OCI-LY7 (cell line): ENCODE results near the gene HPDL. TPM values are rescaled to one million over a fixed set of nuclear protein-coding genes. Genes with fewer than 3 reads are reported as not detected.

Source experiments
- BruUV-seq: library from RNA; stranded (reverse); fragments of 400-500 nt; replicated peaks from 2 replicates; lab custom pipeline; 2021; lab: Mats Ljungman, UMichigan
- CTCF ChIA-PET: fragments of 300-600 bp; sonication (Branson Sonifier 250); formaldehyde crosslinking; loops from one replicate; lab custom pipeline; 2022; ENCODE audit warnings: antibody characterized with exemption; ENCODE audit not compliant: unreplicated experiment; lab: Charles Lee
- POLR2A ChIA-PET: fragments of 300-600 bp; sonication (Branson Sonifier 250); formaldehyde crosslinking; loops from one replicate; lab custom pipeline; 2022; ENCODE audit warnings: antibody characterized with exemption; lab: Charles Lee
- DNase-seq: peaks from one replicate; pipeline ENCODE4 v3.0.0-alpha.2; 2015; ENCODE audit warnings: low spot score
- H2AFZ ChIP-seq: fragments of 200-600 bp; sonication (generic), shearing (Covaris generic); 2 replicates; pipeline ENCODE4 v1.6.1; 2014; ENCODE audit warnings: mild to moderate bottlenecking, antibody characterized with exemption, low read length, moderate library complexity
- H3K27ac ChIP-seq: fragments of 200-600 bp; sonication (generic); 2 replicates; pipeline ENCODE4 v1.5.1; 2014; ENCODE audit warnings: mixed run types, low read depth, mild to moderate bottlenecking, moderate library complexity, low read length, inconsistent platforms; ENCODE audit not compliant: poor library complexity, severe bottlenecking
- H3K36me3 ChIP-seq: fragments of 200-600 bp; sonication (generic); 2 replicates; pipeline ENCODE4 v1.6.1; 2014; ENCODE audit warnings: mild to moderate bottlenecking, antibody characterized with exemption, low read length, moderate library complexity, mixed read lengths; ENCODE audit not compliant: insufficient read depth
- H3K4me1 ChIP-seq: fragments of 200-600 bp; sonication (generic); 2 replicates; pipeline ENCODE4 v1.5.1; 2014; ENCODE audit warnings: mild to moderate bottlenecking, low read length; ENCODE audit not compliant: insufficient read depth, poor library complexity, severe bottlenecking
- H3K4me2 ChIP-seq: fragments of 200-600 bp; sonication (generic); 2 replicates; pipeline ENCODE4 v1.6.1; 2014; ENCODE audit warnings: mild to moderate bottlenecking, low read length
- H3K4me3 ChIP-seq: fragments of 200-600 bp; sonication (generic); 2 replicates; pipeline ENCODE4 v1.5.1; 2014; ENCODE audit warnings: mild to moderate bottlenecking, low read depth, low read length; ENCODE audit not compliant: poor library complexity, severe bottlenecking
- H3K79me2 ChIP-seq: fragments of 200-600 bp; sonication (generic); 2 replicates; pipeline ENCODE4 v1.6.1; 2016; ENCODE audit warnings: low read depth, mild to moderate bottlenecking, low read length, moderate library complexity, mixed read lengths; ENCODE audit not compliant: insufficient read depth
- H3K9me2 ChIP-seq: fragments of 200-600 bp; sonication (generic); 2 replicates; pipeline ENCODE4 v1.6.1; 2016; ENCODE audit warnings: mild to moderate bottlenecking, low read length, mixed read lengths; ENCODE audit not compliant: insufficient read depth
- H3K9me3 ChIP-seq: fragments of 200-600 bp; sonication (generic); 2 replicates; pipeline ENCODE4 v1.6.1; 2014; ENCODE audit warnings: mild to moderate bottlenecking, mixed run types, low read length, mixed read lengths
- H4K20me1 ChIP-seq: fragments of 200-600 bp; sonication (generic); 2 replicates; pipeline ENCODE4 v1.6.1; 2014; ENCODE audit warnings: mild to moderate bottlenecking, antibody characterized with exemption, low read length, moderate library complexity, mixed read lengths; ENCODE audit not compliant: insufficient read depth
- CTCF ChIP-seq: fragments of 200-600 bp; sonication (generic); conservative IDR thresholded peaks from 2 replicates; pipeline ENCODE4 v1.5.1; 2014; ENCODE audit warnings: mild to moderate bottlenecking, antibody characterized with exemption, low read length, moderate library complexity, mixed read lengths
- EZH2phosphoT487 ChIP-seq: fragments of 200-600 bp; sonication (generic); IDR thresholded peaks from 2 replicates; pipeline ENCODE4 v1.6.1; 2018; ENCODE audit warnings: low read depth, borderline replicate concordance, mild to moderate bottlenecking, mixed run types, antibody characterized with exemption, low read length, moderate library complexity, mixed read lengths
- intact Hi-C: fragments of 100-400 bp; cut with micrococcal nuclease; formaldehyde crosslinking; loops from one replicate; pipeline ENCODE4 v1.10.0; 2022; ENCODE audit not compliant: unreplicated experiment
- total RNA-seq, 2 experiments: library from RNA; depleted of rRNA in 1 of 2; stranded (reverse); fragments of >200 nt in 1 of 2; shearing (Covaris generic) in 1 of 2; gene quantifications; 2 replicates each; pipeline ENCODE4 v1.2.3, GENCODE V29; 2014 to 2022

Gene HPDL
- total RNA-seq, 2 experiments from 2014 or later: 25.2 to 25.8 TPM

GRCh38 chr1:45373573-45373972 lies 46.9 kb downstream of the HPDL start:
- no peaks in the 10 kb centered on the region for H4K20me1 ChIP-seq
- H3K4me1 ChIP-seq: peaks cover 44% of the 10 kb centered on the region
- ChIA-PET POLR2A (interaction anchor here (0.8 to 1.3 kb wide), 4 partner anchors 20 to 67 kb away, joined by 3 read pairs; partner anchors contain the start of gene MUTYH), CTCF (interaction anchor here (0.5 kb wide), 1 partner anchor 25 kb away, joined by 4 read pairs; no protein-coding TSS in a partner anchor)
- intact Hi-C loops: no loop called here
- TF ChIP-seq CTCF: no peak
- no peak for TF ChIP-seq EZH2phosphoT487
- no peak overlapping the region; the same call in 1 of the 2 replicates for H2AFZ ChIP-seq
- no peaks in the 10 kb centered on the region for H3K9me3 ChIP-seq
- H3K9me2 ChIP-seq: no peaks in the 10 kb centered on the region
- H3K4me3 ChIP-seq: no peak overlapping the region
- no peak overlapping the region for H3K4me2 ChIP-seq
- DNase-seq: no peak
- H3K27ac ChIP-seq: no peak overlapping the region
- no peaks in the 10 kb centered on the region for H3K79me2 ChIP-seq
- no TSS peak for BruUV-seq
- H3K36me3 ChIP-seq: no peaks in the 10 kb centered on the region

- Histone ChIP-seq H3K9me3 (no peaks in the 10 kb centered on the region), H3K4me3 (no peak overlapping the region), H4K20me1 (no peaks in the 10 kb centered on the region), H3K4me2 (no peak overlapping the region), H3K4me1 (peaks cover 37% of the 10 kb centered on the region), H3K36me3 (no peaks in the 10 kb centered on the region), H3K27ac (no peak overlapping the region), H3K9me2 (no peaks in the 10 kb centered on the region), H3K79me2 (no peaks in the 10 kb centered on the region), H2AFZ (no peak overlapping the region)
- no TSS peak for BruUV-seq
- intact Hi-C loops: no loop called here
- peak; percentile 23 for DNase-seq
- ChIA-PET POLR2A (interaction anchor here (0.6 kb wide), 1 partner anchor 207 kb away, joined by 3 read pairs; no protein-coding TSS in a partner anchor), CTCF (no interaction called here)
- TF ChIP-seq CTCF (peak; percentile 63), EZH2phosphoT487 (no peak)
These were observed 48.7 kb downstream of the HPDL start for GRCh38 chr1:45375104-45376090.
